GM21786 (cell line): ENCODE results near the gene PIK3C3.
A peak's percentile ranks its signal among the peaks of the same experiment; 100 is the strongest.

Experiments
- ATAC-seq: cut with Tn5 transposase; IDR thresholded peaks from one replicate; pipeline ENCODE4 v1.9.1; 2021; ENCODE audit not compliant: unreplicated experiment

The PIK3C3 gene

GRCh38 chr18:42113529-42114191 is 158.6 kb downstream of the PIK3C3 start:
- ATAC-seq: peak; percentile 66

- ATAC-seq: peak; percentile 83
Observed at GRCh38 chr18:42114310-42114943, 159.4 kb downstream of the PIK3C3 start.

DNA sequence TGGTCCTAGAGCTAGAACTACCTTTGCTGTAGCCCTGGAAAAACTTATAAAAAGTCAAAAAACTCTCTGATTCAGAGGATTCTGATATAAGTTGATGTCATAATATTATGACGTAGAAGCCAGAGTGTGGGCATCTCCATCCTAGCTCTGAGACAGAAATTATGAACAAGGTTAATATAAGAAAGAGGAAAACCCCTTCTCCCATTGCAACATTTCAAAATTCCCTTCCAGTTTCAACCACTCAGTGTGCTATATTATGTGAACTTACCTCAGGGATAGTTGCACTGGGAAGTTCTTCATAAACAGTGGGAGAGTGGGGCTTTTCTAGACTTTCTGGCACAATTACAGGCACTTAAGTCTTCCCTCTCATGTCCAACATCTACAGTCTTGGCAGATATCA is 171.6 kb downstream of the PIK3C3 start:
- no peak for ATAC-seq

- no peak for ATAC-seq
Observed at GRCh38 chr18:42131066-42131929, 176.3 kb downstream of the PIK3C3 start.

DNA sequence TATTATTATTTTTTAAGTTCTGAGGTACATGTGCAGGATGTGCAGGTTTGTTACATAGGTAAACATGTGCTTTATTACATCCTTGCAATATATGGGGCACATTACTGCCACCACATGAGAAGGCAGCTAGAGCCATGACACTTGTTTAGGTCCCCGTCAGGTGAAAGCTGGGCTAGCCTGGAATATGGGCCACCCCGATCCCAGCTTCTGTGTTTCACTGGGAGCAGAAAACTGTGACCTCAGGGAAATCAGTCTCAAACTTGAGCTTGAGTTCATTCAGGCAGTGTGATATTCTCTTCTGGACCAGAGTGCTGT is 176.9 kb downstream of the PIK3C3 start:
- no peak for ATAC-seq
